NT2/D1 (cell line): ENCODE results near the gene RAB40C.

Experiments
- SUZ12 ChIP-seq: IDR thresholded peaks from 2 replicates; pipeline ENCODE4 v1.6.1; 2011; ENCODE audit not compliant: insufficient read length, insufficient read depth; ENCODE audit errors: extremely low read depth
- YY1 ChIP-seq: IDR thresholded peaks from 2 replicates; pipeline ENCODE4 v1.6.1; 2011; ENCODE audit not compliant: insufficient read length, insufficient read depth
- ZNF274 ChIP-seq: IDR thresholded peaks from 2 replicates; pipeline ENCODE4 v1.6.1; 2011; ENCODE audit warnings: mild to moderate bottlenecking, low read depth, low read length

DNA sequence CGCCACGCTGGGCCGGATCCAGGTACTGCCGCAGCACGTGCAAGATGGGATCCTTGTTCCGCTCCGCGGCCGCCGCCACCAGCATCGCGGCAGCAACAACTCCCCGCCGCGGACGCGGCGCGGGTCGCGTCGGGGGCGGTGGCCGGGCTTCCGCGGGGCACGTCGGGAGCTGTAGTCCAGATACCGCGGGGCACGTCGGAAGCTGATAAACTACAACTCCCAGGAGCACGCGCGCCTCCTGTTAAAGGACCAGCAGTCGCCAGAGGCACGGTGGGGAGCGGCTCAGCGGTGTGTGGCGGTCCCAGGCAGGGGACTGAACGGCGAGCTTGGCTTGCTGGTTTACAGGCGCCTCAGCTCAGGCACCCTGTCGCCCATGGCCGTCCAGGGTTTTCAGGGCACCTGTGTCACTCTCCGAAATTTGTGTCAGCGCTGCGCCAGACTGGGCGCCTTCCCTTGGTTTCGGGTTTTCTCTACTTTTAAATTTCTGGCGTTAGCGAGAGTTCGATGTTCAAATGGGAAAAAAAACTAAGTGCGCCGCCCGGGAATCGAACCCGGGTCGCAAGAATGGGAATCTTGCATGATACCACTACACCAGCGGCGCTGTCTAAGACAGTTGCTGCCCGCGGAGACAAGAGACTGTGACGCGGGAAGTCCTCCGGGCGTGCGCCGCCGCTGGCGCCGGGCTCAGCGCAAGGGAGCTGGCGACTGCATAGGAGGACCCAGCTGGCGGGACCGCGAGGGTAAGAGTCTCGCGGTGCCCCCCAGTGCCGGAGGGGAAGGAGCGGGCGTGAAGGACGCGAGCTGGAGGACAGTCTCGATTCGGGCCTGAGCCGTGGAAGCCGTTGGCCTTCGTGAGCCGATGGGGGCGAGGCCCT is 46.6 kb downstream of the RAB40C start, which contains the start of gene METTL26:
- TF ChIP-seq ZNF274, result no peak
- no peak for TF ChIP-seq YY1
- TF ChIP-seq SUZ12, result no peak
